HepG2 (cell line): Measurements from ENCODE around the gene ARMH1. TPM values are rescaled to one million over a fixed set of nuclear protein-coding genes. Genes with fewer than 3 reads are reported as not detected.

Experiments
- DNMT1 ChIP-seq: sonication (generic); formaldehyde crosslinking; IDR thresholded peaks from 2 replicates; pipeline ENCODE4 v1.5.1; 2020; ENCODE audit warnings: mild to moderate bottlenecking, missing genetic modification reagents
- ETV5 ChIP-seq: IDR thresholded peaks from 2 replicates; pipeline ENCODE4 v1.6.1; 2018; ENCODE audit warnings: missing biosample characterization, missing genetic modification reagents, inconsistent platforms, borderline replicate concordance
- FOXO1 ChIP-seq: sonication (generic); formaldehyde crosslinking; IDR thresholded peaks from 2 replicates; pipeline ENCODE4 v1.4.0; 2020; ENCODE audit warnings: missing genetic modification reagents
- KMT2B ChIP-seq: IDR thresholded peaks from 2 replicates; pipeline ENCODE4 v1.6.1; 2016; ENCODE audit warnings: missing genetic modification reagents, missing compliant biosample characterization
- NCOA5 ChIP-seq: sonication (generic); formaldehyde crosslinking; IDR thresholded peaks from 2 replicates; pipeline ENCODE4 v1.4.0; 2020; ENCODE audit warnings: missing genetic modification reagents
- POLR2AphosphoS5 ChIP-seq: IDR thresholded peaks from 2 replicates; pipeline ENCODE4 v1.6.1; 2012; ENCODE audit warnings: low read depth, low read length
- SNRNP70 ChIP-seq: fragments of 200-400 bp; formaldehyde crosslinking; IDR thresholded peaks from 2 replicates; pipeline ENCODE4 v1.6.1; 2017; ENCODE audit warnings: mild to moderate bottlenecking, low read depth, low read length, moderate library complexity
- ZMYM2 ChIP-seq: sonication (generic); formaldehyde crosslinking; IDR thresholded peaks from 2 replicates; pipeline ENCODE4 v1.8.0; 2022; ENCODE audit warnings: mild to moderate bottlenecking, missing genetic modification reagents
- ZNF121 ChIP-seq: sonication (generic); formaldehyde crosslinking; IDR thresholded peaks from 2 replicates; pipeline ENCODE4 v1.5.0; 2020; ENCODE audit warnings: mild to moderate bottlenecking, missing genetic modification reagents
- ZNF143 ChIP-seq: sonication (generic); formaldehyde crosslinking; IDR thresholded peaks from 2 replicates; pipeline ENCODE4 v1.4.0; 2020; ENCODE audit warnings: missing genetic modification reagents
- ZNF383 ChIP-seq: sonication (generic); formaldehyde crosslinking; IDR thresholded peaks from 2 replicates; pipeline ENCODE4 v1.4.0; 2020; ENCODE audit warnings: missing genetic modification reagents, mild to moderate bottlenecking, borderline replicate concordance
- polyA plus RNA-seq, 8 experiments: library from polyadenylated mRNA; depleted of rRNA in 3 of 8; stranded (reverse) in 7 of 8; unstranded in 1 of 8; fragments of >200 nt; fragmentation: Illumina TruSeq in 4 of 8; extraction: Trizol in 4 of 8; gene quantifications; 2 replicates each; pipeline versions ENCODE4 v1.2.1 to v1.2.3, GENCODE V29; 2011 to 2016; ENCODE audit warnings: low read depth in 4 of 8, missing spikeins in 1 of 8, mixed read lengths in 1 of 8; ENCODE audit not compliant: insufficient read depth in 1 of 8
- total RNA-seq, 5 experiments: library from RNA; depleted of rRNA; stranded (reverse); fragments of >200 nt; fragmentation: Illumina TruSeq; extraction: Trizol; gene quantifications; 2 replicates each; pipeline ENCODE4 v1.2.3, GENCODE V29; 2016; ENCODE audit warnings: low read depth in 1 of 5
- TF ChIP-seq, protein P1 (sequence below): IDR thresholded peaks from 2 replicates; pipeline ENCODE4 v1.6.1; 2016; ENCODE audit warnings: low read depth, missing genetic modification reagents, missing compliant biosample characterization
- TF ChIP-seq, protein P2 (sequence below): sonication (generic); formaldehyde crosslinking; IDR thresholded peaks from 2 replicates; pipeline ENCODE4 v1.5.0; 2020; ENCODE audit warnings: missing genetic modification reagents
- TF ChIP-seq, protein P3 (sequence below): sonication (generic); formaldehyde crosslinking; IDR thresholded peaks from 2 replicates; pipeline ENCODE4 v1.4.0; 2020; ENCODE audit warnings: missing genetic modification reagents, borderline replicate concordance
- TF ChIP-seq, protein P4 (sequence below): sonication (generic); formaldehyde crosslinking; IDR thresholded peaks from 2 replicates; pipeline ENCODE4 v1.8.0; 2022; ENCODE audit warnings: missing genetic modification reagents, mild to moderate bottlenecking, moderate library complexity, borderline replicate concordance

Gene ARMH1
- total and polyA plus RNA-seq, 2 of the 13 experiments (the other 11 are each of a cell fraction or from before 2014, with no cell fraction given): 0.69 TPM; not detected in 1

DNA sequence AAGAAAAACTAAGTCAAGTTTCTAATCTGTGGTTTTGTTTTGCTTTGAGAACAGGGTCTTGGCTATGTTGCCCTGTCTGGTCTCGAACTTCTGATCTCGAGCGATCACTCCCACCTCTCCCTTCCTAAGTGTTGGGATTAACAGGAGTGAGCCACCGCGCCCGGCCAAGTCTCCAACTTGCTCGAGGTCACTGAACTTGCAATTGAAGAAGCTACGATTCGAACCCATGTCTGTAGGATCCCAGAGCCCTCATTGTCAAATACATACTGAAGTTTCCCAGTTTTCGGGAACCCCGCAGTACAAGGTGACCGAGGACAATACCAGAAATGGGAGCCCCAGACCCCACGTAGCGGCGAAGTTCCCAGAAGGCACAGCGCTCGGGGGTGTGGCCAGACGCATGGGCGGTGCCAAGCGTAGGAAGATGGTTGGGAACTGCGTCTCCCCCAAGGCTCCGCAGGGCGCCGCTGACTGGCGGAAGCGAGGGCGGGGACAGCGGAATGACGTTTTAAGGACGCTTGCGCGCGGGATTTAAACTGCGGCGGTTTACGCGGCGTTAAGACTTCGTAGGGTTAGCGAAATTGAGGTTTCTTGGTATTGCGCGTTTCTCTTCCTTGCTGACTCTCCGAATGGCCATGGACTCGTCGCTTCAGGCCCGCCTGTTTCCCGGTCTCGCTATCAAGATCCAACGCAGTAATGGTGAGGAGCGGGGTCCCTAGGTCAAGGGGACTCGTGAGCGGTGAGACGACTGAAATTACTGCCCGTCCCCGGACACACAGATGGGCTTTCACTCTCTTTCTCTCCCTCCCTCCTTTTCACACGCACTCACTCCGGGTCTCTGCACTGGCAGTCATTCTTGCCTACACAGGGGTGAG lies 65.0 kb downstream of the ARMH1 start, which contains the start of gene KIF2C (continued):
- TF ChIP-seq, protein P1, sequence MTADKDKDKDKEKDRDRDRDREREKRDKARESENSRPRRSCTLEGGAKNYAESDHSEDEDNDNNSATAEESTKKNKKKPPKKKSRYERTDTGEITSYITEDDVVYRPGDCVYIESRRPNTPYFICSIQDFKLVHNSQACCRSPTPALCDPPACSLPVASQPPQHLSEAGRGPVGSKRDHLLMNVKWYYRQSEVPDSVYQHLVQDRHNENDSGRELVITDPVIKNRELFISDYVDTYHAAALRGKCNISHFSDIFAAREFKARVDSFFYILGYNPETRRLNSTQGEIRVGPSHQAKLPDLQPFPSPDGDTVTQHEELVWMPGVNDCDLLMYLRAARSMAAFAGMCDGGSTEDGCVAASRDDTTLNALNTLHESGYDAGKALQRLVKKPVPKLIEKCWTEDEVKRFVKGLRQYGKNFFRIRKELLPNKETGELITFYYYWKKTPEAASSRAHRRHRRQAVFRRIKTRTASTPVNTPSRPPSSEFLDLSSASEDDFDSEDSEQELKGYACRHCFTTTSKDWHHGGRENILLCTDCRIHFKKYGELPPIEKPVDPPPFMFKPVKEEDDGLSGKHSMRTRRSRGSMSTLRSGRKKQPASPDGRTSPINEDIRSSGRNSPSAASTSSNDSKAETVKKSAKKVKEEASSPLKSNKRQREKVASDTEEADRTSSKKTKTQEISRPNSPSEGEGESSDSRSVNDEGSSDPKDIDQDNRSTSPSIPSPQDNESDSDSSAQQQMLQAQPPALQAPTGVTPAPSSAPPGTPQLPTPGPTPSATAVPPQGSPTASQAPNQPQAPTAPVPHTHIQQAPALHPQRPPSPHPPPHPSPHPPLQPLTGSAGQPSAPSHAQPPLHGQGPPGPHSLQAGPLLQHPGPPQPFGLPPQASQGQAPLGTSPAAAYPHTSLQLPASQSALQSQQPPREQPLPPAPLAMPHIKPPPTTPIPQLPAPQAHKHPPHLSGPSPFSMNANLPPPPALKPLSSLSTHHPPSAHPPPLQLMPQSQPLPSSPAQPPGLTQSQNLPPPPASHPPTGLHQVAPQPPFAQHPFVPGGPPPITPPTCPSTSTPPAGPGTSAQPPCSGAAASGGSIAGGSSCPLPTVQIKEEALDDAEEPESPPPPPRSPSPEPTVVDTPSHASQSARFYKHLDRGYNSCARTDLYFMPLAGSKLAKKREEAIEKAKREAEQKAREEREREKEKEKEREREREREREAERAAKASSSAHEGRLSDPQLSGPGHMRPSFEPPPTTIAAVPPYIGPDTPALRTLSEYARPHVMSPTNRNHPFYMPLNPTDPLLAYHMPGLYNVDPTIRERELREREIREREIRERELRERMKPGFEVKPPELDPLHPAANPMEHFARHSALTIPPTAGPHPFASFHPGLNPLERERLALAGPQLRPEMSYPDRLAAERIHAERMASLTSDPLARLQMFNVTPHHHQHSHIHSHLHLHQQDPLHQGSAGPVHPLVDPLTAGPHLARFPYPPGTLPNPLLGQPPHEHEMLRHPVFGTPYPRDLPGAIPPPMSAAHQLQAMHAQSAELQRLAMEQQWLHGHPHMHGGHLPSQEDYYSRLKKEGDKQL (CRISPR knock-in tag): no peak
- peak; percentile 62; the same call in 1 of the 2 replicates for TF ChIP-seq ZMYM2 (CRISPR knock-in tag)
- TF ChIP-seq POLR2AphosphoS5: peak; percentile 98
- no peak for TF ChIP-seq DNMT1 (CRISPR knock-in tag)
- 0 out of 2 replicates have a peak, but pooled peaks have one; percentile 79 for TF ChIP-seq KMT2B (CRISPR knock-in tag)
- TF ChIP-seq, protein P2, sequence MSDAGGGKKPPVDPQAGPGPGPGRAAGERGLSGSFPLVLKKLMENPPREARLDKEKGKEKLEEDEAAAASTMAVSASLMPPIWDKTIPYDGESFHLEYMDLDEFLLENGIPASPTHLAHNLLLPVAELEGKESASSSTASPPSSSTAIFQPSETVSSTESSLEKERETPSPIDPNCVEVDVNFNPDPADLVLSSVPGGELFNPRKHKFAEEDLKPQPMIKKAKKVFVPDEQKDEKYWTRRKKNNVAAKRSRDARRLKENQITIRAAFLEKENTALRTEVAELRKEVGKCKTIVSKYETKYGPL (CRISPR knock-in tag): no peak
- TF ChIP-seq, protein P3, sequence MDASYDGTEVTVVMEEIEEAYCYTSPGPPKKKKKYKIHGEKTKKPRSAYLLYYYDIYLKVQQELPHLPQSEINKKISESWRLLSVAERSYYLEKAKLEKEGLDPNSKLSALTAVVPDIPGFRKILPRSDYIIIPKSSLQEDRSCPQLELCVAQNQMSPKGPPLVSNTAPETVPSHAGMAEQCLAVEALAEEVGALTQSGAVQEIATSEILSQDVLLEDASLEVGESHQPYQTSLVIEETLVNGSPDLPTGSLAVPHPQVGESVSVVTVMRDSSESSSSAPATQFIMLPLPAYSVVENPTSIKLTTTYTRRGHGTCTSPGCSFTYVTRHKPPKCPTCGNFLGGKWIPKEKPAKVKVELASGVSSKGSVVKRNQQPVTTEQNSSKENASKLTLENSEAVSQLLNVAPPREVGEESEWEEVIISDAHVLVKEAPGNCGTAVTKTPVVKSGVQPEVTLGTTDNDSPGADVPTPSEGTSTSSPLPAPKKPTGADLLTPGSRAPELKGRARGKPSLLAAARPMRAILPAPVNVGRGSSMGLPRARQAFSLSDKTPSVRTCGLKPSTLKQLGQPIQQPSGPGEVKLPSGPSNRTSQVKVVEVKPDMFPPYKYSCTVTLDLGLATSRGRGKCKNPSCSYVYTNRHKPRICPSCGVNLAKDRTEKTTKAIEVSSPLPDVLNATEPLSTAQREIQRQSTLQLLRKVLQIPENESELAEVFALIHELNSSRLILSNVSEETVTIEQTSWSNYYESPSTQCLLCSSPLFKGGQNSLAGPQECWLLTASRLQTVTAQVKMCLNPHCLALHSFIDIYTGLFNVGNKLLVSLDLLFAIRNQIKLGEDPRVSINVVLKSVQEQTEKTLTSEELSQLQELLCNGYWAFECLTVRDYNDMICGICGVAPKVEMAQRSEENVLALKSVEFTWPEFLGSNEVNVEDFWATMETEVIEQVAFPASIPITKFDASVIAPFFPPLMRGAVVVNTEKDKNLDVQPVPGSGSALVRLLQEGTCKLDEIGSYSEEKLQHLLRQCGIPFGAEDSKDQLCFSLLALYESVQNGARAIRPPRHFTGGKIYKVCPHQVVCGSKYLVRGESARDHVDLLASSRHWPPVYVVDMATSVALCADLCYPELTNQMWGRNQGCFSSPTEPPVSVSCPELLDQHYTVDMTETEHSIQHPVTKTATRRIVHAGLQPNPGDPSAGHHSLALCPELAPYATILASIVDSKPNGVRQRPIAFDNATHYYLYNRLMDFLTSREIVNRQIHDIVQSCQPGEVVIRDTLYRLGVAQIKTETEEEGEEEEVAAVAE (CRISPR knock-in tag): no peak
- TF ChIP-seq, protein P4, sequence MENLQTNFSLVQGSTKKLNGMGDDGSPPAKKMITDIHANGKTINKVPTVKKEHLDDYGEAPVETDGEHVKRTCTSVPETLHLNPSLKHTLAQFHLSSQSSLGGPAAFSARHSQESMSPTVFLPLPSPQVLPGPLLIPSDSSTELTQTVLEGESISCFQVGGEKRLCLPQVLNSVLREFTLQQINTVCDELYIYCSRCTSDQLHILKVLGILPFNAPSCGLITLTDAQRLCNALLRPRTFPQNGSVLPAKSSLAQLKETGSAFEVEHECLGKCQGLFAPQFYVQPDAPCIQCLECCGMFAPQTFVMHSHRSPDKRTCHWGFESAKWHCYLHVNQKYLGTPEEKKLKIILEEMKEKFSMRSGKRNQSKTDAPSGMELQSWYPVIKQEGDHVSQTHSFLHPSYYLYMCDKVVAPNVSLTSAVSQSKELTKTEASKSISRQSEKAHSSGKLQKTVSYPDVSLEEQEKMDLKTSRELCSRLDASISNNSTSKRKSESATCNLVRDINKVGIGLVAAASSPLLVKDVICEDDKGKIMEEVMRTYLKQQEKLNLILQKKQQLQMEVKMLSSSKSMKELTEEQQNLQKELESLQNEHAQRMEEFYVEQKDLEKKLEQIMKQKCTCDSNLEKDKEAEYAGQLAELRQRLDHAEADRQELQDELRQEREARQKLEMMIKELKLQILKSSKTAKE: no peak
- no peak; the same call in 1 of the 2 replicates for TF ChIP-seq ETV5 (CRISPR knock-in tag)
- no peak for TF ChIP-seq ZNF121 (CRISPR knock-in tag)
- peak; percentile 90 for TF ChIP-seq ZNF143 (CRISPR knock-in tag)
- TF ChIP-seq ZNF383 (CRISPR knock-in tag): no peak
- TF ChIP-seq FOXO1 (CRISPR knock-in tag): no peak
- TF ChIP-seq NCOA5: no peak
- no peak for TF ChIP-seq SNRNP70
